Calu3 (cell line): Measurements from ENCODE around the gene ARHGEF2. TPM values are rescaled to one million over a fixed set of nuclear protein-coding genes. Genes with fewer than 3 reads are reported as not detected.

ENCODE experiments used
- BruUV-seq: library from RNA; stranded (reverse); fragments of 400-500 nt; replicated peaks from 2 replicates; lab custom pipeline; 2021; lab: Mats Ljungman, UMichigan
- CTCF ChIA-PET: fragments of 300-600 bp; sonication (Branson Sonifier 250); formaldehyde crosslinking; loops from one replicate; lab custom pipeline; 2022; ENCODE audit warnings: antibody characterized with exemption; lab: Charles Lee
- DNase-seq: peaks from one replicate; pipeline ENCODE4 v3.0.0; 2022
- H3K27ac Mint-ChIP-seq: one replicate; pipeline ENCODE4 v1.8.0; 2022; ENCODE audit warnings: mixed read lengths; ENCODE audit not compliant: unreplicated experiment
- H3K27me3 Mint-ChIP-seq: one replicate; pipeline ENCODE4 v1.8.0; 2022; ENCODE audit warnings: mixed read lengths; ENCODE audit not compliant: unreplicated experiment
- H3K36me3 Mint-ChIP-seq: one replicate; pipeline ENCODE4 v1.8.0; 2022; ENCODE audit warnings: mild to moderate bottlenecking, moderate library complexity, mixed read lengths; ENCODE audit not compliant: insufficient read depth, unreplicated experiment
- H3K4me1 Mint-ChIP-seq: one replicate; pipeline ENCODE4 v1.8.0; 2022; ENCODE audit warnings: mild to moderate bottlenecking, low read depth, mixed read lengths; ENCODE audit not compliant: unreplicated experiment
- H3K4me3 Mint-ChIP-seq: one replicate; pipeline ENCODE4 v1.8.0; 2022; ENCODE audit warnings: mild to moderate bottlenecking, low read depth, moderate library complexity, mixed read lengths; ENCODE audit not compliant: unreplicated experiment
- H3K9me3 Mint-ChIP-seq: one replicate; pipeline ENCODE4 v1.8.0; 2022; ENCODE audit warnings: low read depth, mixed read lengths; ENCODE audit not compliant: unreplicated experiment
- intact Hi-C: fragments of 100-400 bp; cut with micrococcal nuclease; formaldehyde crosslinking; loops from one replicate; pipeline ENCODE4 v1.10.0; 2022; ENCODE audit not compliant: unreplicated experiment
- total RNA-seq: library from RNA; stranded (reverse); gene quantifications from 2 replicates; pipeline ENCODE4 v1.2.3, GENCODE V29; 2022
- TF ChIP-seq, protein P1 (sequence below): fragments of 200-600 bp; IDR thresholded peaks from one replicate; pipeline ENCODE4 v1.8.0; 2022; ENCODE audit warnings: antibody characterized with exemption; ENCODE audit not compliant: unreplicated experiment

ARHGEF2 gene
- total RNA-seq, 1 experiment from 2014 or later, result 97.6 TPM

- DNase-seq, result no peak
- H3K36me3 Mint-ChIP-seq, result peaks cover 96% of the 10 kb centered on the region
- no peak overlapping the region for H3K4me3 Mint-ChIP-seq
- TF ChIP-seq, protein P1, sequence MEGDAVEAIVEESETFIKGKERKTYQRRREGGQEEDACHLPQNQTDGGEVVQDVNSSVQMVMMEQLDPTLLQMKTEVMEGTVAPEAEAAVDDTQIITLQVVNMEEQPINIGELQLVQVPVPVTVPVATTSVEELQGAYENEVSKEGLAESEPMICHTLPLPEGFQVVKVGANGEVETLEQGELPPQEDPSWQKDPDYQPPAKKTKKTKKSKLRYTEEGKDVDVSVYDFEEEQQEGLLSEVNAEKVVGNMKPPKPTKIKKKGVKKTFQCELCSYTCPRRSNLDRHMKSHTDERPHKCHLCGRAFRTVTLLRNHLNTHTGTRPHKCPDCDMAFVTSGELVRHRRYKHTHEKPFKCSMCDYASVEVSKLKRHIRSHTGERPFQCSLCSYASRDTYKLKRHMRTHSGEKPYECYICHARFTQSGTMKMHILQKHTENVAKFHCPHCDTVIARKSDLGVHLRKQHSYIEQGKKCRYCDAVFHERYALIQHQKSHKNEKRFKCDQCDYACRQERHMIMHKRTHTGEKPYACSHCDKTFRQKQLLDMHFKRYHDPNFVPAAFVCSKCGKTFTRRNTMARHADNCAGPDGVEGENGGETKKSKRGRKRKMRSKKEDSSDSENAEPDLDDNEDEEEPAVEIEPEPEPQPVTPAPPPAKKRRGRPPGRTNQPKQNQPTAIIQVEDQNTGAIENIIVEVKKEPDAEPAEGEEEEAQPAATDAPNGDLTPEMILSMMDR, result no peak
- no peaks in the 10 kb centered on the region for H3K9me3 Mint-ChIP-seq
- BruUV-seq, result no TSS peak
- CTCF ChIA-PET, result no interaction called here
- H3K27ac Mint-ChIP-seq, result no peak overlapping the region
- intact Hi-C loops, result no loop called here
- H3K27me3 Mint-ChIP-seq, result no peaks in the 10 kb centered on the region
- peaks cover 29% of the 10 kb centered on the region for H3K4me1 Mint-ChIP-seq
These were observed 30.6 kb downstream of the ARHGEF2 start for GRCh38 chr1:155947741-155948140.

- H3K27me3 Mint-ChIP-seq, result no peaks in the 10 kb centered on the region
- intact Hi-C loops, result no loop called here
- CTCF ChIA-PET, result no interaction called here
- no peak overlapping the region for H3K4me3 Mint-ChIP-seq
- H3K27ac Mint-ChIP-seq, result no peak overlapping the region
- peaks cover 96% of the 10 kb centered on the region for H3K36me3 Mint-ChIP-seq
- H3K9me3 Mint-ChIP-seq, result no peaks in the 10 kb centered on the region
- BruUV-seq, result no TSS peak
- peaks cover 34% of the 10 kb centered on the region for H3K4me1 Mint-ChIP-seq
- TF ChIP-seq, protein P1, result no peak
- no peak for DNase-seq
These were observed 31.1 kb downstream of the ARHGEF2 start for GRCh38 chr1:155947292-155947691.

DNA sequence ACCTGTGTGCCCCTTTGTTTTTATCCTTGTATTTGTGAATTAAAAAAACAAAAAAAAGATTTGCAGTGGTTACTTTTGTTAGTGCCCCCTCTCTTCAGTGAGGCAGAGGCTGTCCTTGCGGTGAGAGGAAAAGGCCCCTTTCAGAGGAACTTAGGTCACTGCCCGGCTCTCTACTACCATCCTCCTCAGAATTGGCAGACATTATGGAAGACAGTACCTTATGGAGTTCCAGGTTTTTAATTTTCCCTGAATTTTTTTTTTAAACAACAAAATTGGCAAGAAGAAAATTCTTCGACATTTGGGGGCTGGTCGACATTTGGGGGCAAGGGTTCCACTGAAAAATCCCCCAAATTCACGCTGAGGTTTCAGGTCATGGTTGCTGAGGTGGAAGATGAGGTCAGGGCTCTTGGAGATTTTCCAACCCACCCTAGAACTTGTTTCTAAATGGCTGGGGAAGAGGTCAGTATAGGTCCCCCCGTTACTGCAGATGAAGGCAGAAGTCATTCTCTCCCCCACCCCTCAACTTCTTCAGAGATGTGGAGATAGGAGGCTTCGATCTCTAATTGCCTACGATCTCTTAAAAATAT lies 31.6 kb downstream of the ARHGEF2 start:
- Mint-ChIP-seq H3K4me3 (no peak overlapping the region), H3K27me3 (no peaks in the 10 kb centered on the region), H3K9me3 (no peaks in the 10 kb centered on the region), H3K36me3 (peaks cover 96% of the 10 kb centered on the region), H3K27ac (no peak overlapping the region), H3K4me1 (peaks cover 39% of the 10 kb centered on the region)
- intact Hi-C loops, result no loop called here
- TF ChIP-seq, protein P1, result no peak
- DNase-seq, result no peak
- no TSS peak for BruUV-seq
- CTCF ChIA-PET, result interaction anchor here (0.7 to 1.3 kb wide), 2 partner anchors 12 to 55 kb away, joined by 3 read pairs; partner anchors contain the start of gene KHDC4

DNA sequence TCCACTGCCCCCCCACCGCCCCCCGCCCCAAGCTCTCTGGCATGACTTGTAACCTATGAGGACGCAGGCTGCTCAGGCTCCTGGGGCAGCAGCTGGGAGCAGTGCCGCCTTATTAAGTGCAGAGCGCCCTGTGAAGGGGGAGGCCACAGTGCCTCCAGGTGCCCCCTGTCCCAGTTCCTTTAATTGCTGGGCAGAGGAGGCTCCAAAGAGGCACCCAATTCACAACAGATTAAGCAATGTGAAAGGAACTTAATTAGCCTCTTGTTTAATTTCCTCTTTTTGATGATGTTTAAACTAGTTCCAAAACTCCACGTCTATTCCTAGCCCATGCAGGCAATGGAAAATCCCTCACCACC lies 33.9 kb downstream of the ARHGEF2 start:
- Mint-ChIP-seq H3K36me3 (peaks cover 94% of the 10 kb centered on the region), H3K4me1 (peaks cover 59% of the 10 kb centered on the region), H3K27me3 (no peaks in the 10 kb centered on the region), H3K4me3 (no peak overlapping the region), H3K27ac (peak overlapping the region; percentile 56), H3K9me3 (no peaks in the 10 kb centered on the region)
- no peak for DNase-seq
- intact Hi-C loops, result loop anchor here (5.0 kb wide), 1 partner anchor 123 kb away; no protein-coding TSS in a partner anchor
- BruUV-seq, result no TSS peak
- TF ChIP-seq, protein P1, result no peak
- CTCF ChIA-PET, result interaction anchor here (0.5 to 0.7 kb wide), 2 partner anchors 122 to 397 kb away, joined by 4 to 6 read pairs; no protein-coding TSS in a partner anchor
